Upper lobe of left lung (tissue), 4 donors: ENCODE measurements around the gene DCANP1.

Source experiments
- CTCF ChIP-seq, 6 experiments: fragments of 450-650 bp in 4 of 6; fragments of 200-600 bp in 2 of 6; sonication (generic) in 2 of 6; IDR thresholded peaks; one replicate each; pipeline ENCODE4 v1.5.1; 2016 to 2019; ENCODE audit warnings: antibody characterized with exemption in 6 of 6
- EP300 ChIP-seq, 4 donors: sonication (generic); formaldehyde crosslinking; IDR thresholded peaks; one replicate each; pipeline ENCODE4 v1.5.1; 2017; ENCODE audit warnings: antibody characterized with exemption in 4 of 4, control low read depth in 2 of 4
- POLR2A ChIP-seq, 4 donors: fragments of 450-650 bp; IDR thresholded peaks; one replicate each; pipeline ENCODE4 v1.5.1; 2016 to 2017; ENCODE audit warnings: antibody characterized with exemption in 4 of 4, mild to moderate bottlenecking in 2 of 4
- POLR2AphosphoS5 ChIP-seq, 2 donors: sonication (generic); formaldehyde crosslinking; IDR thresholded peaks; one replicate each; pipeline ENCODE4 v1.5.1; 2017; ENCODE audit warnings: antibody characterized with exemption in 2 of 2

GRCh38 chr5:135481909-135482311 is 34.8 kb upstream of the DCANP1 start:
- TF ChIP-seq CTCF (IDR thresholded peaks at IDR 0.05) (no peak), POLR2A (IDR thresholded peaks at IDR 0.05) (no peak), POLR2AphosphoS5 (IDR thresholded peaks at IDR 0.05) (no peak), EP300 (IDR thresholded peaks at IDR 0.05) (no peak)
